ENCODE results near the gene SLC45A2.

Gene SLC45A2

GRCh38 chr5:33966805-33967204, 17.7 kb downstream of the SLC45A2 start:
- TF ChIP-seq FOXP2 (optimal IDR thresholded peaks at IDR 0.05; ENCODE audit: borderline replicate concordance, extremely low read depth, extremely low read length, insufficient read depth) (no peak), TAF1 (IDR thresholded peaks at IDR 0.05; ENCODE audit: borderline replicate concordance, insufficient read depth, low read length) (no peak), POLR2AphosphoS5 (IDR thresholded peaks at IDR 0.05; ENCODE audit: low read depth, low read length) (no peak), SIN3A (IDR thresholded peaks at IDR 0.05; ENCODE audit: borderline replicate concordance, insufficient read depth, low read length) (no peak), REST (IDR thresholded peaks at IDR 0.05; ENCODE audit: insufficient read depth in 1 of 2, low read depth in 2 of 2, low read length in 2 of 2) (no peak)

GRCh38 chr5:33964132-33964700, 20.3 kb downstream of the SLC45A2 start:
- TF ChIP-seq TAF1 (IDR thresholded peaks at IDR 0.05; ENCODE audit: borderline replicate concordance, insufficient read depth, low read length) (no peak), POLR2AphosphoS5 (IDR thresholded peaks at IDR 0.05; ENCODE audit: low read depth, low read length) (no peak)

DNA sequence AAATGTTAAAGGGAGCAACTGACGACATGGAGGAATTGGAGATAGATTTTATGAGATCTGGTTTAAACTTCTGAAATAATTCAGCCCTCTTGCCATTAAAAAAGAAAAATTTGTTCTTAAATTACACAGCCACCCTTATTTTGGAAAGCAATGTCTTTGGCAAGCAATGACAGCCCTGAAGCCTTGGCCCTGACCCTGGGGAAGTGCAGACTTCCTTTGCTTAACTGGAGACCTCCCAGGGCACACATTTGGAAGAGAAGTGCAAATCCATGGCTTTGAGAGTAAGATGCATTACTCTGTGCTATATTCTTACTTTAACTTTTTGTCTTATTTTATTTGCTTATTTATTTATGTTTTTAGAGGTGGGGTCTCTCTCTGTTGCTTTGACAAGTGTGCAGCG, 26.3 kb downstream of the SLC45A2 start:
- no peak for TF ChIP-seq SIN3A (IDR thresholded peaks at IDR 0.05; ENCODE audit: borderline replicate concordance, insufficient read depth, low read length)
- no peak for TF ChIP-seq FOXP2 (optimal IDR thresholded peaks at IDR 0.05; ENCODE audit: borderline replicate concordance, extremely low read depth, extremely low read length, insufficient read depth)
- TF ChIP-seq TAF1 (IDR thresholded peaks at IDR 0.05; ENCODE audit: borderline replicate concordance, insufficient read depth, low read length): no peak

- TF ChIP-seq SIN3A (IDR thresholded peaks at IDR 0.05; ENCODE audit: borderline replicate concordance, insufficient read depth, low read length): no peak
- no peak for TF ChIP-seq POLR2AphosphoS5 (IDR thresholded peaks at IDR 0.05; ENCODE audit: low read depth, low read length)
- no peak for TF ChIP-seq FOXP2 (optimal IDR thresholded peaks at IDR 0.05; ENCODE audit: borderline replicate concordance, extremely low read depth, extremely low read length, insufficient read depth)
- TF ChIP-seq REST (IDR thresholded peaks at IDR 0.05; ENCODE audit: insufficient read depth in 1 of 2, low read depth in 2 of 2, low read length in 2 of 2): no peak
- no peak for TF ChIP-seq TAF1 (IDR thresholded peaks at IDR 0.05; ENCODE audit: borderline replicate concordance, insufficient read depth, low read length)
These were observed 26.8 kb downstream of the SLC45A2 start for GRCh38 chr5:33957577-33958150.

DNA sequence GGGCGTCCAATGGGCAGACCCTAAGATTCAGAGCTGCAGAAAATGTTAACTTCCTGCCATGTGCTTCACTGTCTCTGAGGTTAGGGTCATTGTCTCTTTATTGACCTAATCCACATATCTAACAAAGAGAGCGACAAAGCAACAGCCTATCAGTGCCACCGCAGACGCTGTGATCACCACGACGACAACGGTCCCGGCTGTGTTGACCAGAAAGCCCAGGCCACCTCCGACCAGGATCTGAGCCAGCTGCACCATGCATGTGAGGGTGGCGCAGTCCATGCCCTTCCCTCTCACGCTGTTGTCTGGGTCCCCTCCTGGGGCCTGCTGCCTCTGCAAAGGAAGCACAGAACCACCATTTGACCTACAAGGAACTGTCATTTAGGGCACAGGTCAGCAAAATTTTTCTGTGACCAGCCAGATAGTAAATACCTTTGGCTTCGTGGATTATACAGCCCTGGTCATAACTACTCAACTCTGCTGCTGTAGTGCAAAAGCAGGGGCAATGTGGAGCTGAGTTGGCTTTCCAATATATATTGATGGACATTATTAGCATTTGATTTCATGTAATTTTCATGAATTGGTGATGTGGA, 39.9 kb downstream of the SLC45A2 start:
- TF ChIP-seq SIN3A (IDR thresholded peaks at IDR 0.05; ENCODE audit: borderline replicate concordance, insufficient read depth, low read length) (no peak), POLR2AphosphoS5 (IDR thresholded peaks at IDR 0.05; ENCODE audit: low read depth, low read length) (no peak), TAF1 (IDR thresholded peaks at IDR 0.05; ENCODE audit: borderline replicate concordance, insufficient read depth, low read length) (no peak), REST (IDR thresholded peaks at IDR 0.05; ENCODE audit: insufficient read depth in 1 of 2, low read depth in 2 of 2, low read length in 2 of 2) (no peak), FOXP2 (optimal IDR thresholded peaks at IDR 0.05; ENCODE audit: borderline replicate concordance, extremely low read depth, extremely low read length, insufficient read depth) (no peak)

DNA sequence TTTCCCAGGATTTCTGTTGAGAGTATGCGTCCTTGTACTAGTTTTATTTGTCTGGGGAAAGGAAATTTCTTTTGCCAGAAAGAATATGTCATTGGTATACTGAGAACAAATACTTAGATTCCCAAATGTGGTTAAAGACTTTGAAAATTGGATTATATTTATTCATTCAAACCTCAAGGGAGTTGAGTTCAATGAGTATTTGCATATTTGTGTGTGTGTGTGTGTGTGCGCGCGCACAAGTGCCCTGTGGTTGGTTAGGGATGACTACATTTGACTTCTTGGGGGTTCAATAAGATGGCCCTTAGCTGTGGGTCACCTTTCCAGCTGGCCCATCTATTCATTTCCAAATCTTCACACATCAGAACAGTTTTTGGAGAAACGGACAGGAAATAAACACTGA, 43.4 kb downstream of the SLC45A2 start:
- TF ChIP-seq TAF1 (IDR thresholded peaks at IDR 0.05; ENCODE audit: borderline replicate concordance, insufficient read depth, low read length) (no peak), FOXP2 (optimal IDR thresholded peaks at IDR 0.05; ENCODE audit: borderline replicate concordance, extremely low read depth, extremely low read length, insufficient read depth) (no peak), POLR2AphosphoS5 (IDR thresholded peaks at IDR 0.05; ENCODE audit: low read depth, low read length) (no peak), REST (IDR thresholded peaks at IDR 0.05; ENCODE audit: insufficient read depth in 1 of 2, low read depth in 2 of 2, low read length in 2 of 2) (no peak), SIN3A (IDR thresholded peaks at IDR 0.05; ENCODE audit: borderline replicate concordance, insufficient read depth, low read length) (no peak)
